ENCODE data around the gene OR4Q3. TPM values are rescaled to one million over a fixed set of nuclear protein-coding genes. Genes with fewer than 3 reads are reported as not detected.
"Not testable (repeated sequence)": the region's sequence is repeated elsewhere in the genome, so short reads cannot be mapped to it uniquely, and the experiment has no call there.

OR4Q3 gene
- polyA plus RNA-seq (ENCODE audit: insufficient read length in 10 of 10): not detected
- long read RNA-seq, donor 1: 0 reads
- long read RNA-seq, donor 2: 0 reads
- long read RNA-seq, donor 3: 0 reads
- long read RNA-seq, donor 4: 0 reads
- long read RNA-seq, donor 5: 0 reads
- long read RNA-seq, donor 6: 0 reads
- long read RNA-seq, donor 7: 0 reads
- long read RNA-seq, donor 8: 0 reads
- long read RNA-seq, donor 9: 0 reads

- DNase-seq: no peak
These were observed at the start of gene OR4Q3 for GRCh38 chr14:19743256-19743655. TSS of gene OR4Q3 (plus strand) at chr14:19743571.

GRCh38 chr14:19729359-19729758, 14.0 kb upstream of the OR4Q3 start:
- DNase-seq: no peak

GRCh38 chr14:19729763-19730162, 13.6 kb upstream of the OR4Q3 start:
- DNase-seq: no peak

GRCh38 chr14:19733893-19734292, 9.5 kb upstream of the OR4Q3 start:
- not testable (repeated sequence) for DNase-seq

GRCh38 chr14:19752316-19752715, 8.9 kb downstream of the OR4Q3 start:
- not testable (repeated sequence) for DNase-seq

- no peak for DNase-seq
These were observed 10.8 kb downstream of the OR4Q3 start for GRCh38 chr14:19754172-19754571.

- not testable (repeated sequence) for DNase-seq
These were observed 28.1 kb downstream of the OR4Q3 start for GRCh38 chr14:19771491-19771890.

- DNase-seq: no peak
These were observed 28.6 kb downstream of the OR4Q3 start for GRCh38 chr14:19771895-19772430.

- not testable (repeated sequence) for DNase-seq
These were observed 29.1 kb downstream of the OR4Q3 start for GRCh38 chr14:19772454-19772853.

- DNase-seq: not testable (repeated sequence)
These were observed 29.8 kb downstream of the OR4Q3 start, which contains the start of gene OR4M1 for GRCh38 chr14:19773204-19773603. TSS of gene OR4M1 (plus strand) at chr14:19773504. CDS start at chr14:19780323, 6,819 bp downstream.

- no peak for DNase-seq
These were observed 32.2 kb downstream of the OR4Q3 start for GRCh38 chr14:19775587-19775986.

GRCh38 chr14:19785848-19786247, 42.5 kb downstream of the OR4Q3 start:
- DNase-seq: not testable (repeated sequence)

GRCh38 chr14:19787318-19787717, 43.9 kb downstream of the OR4Q3 start:
- not testable (repeated sequence) for DNase-seq

- not testable (repeated sequence) for DNase-seq
These were observed 44.8 kb downstream of the OR4Q3 start for GRCh38 chr14:19788150-19788549.

GRCh38 chr14:19796520-19797108, 53.2 kb downstream of the OR4Q3 start:
- DNase-seq: not testable (repeated sequence)

Other genes with a start within 250 kb of the OR4Q3 start
- gene OR11H2, start 29.7 kb upstream of the OR4Q3 start, polyA plus RNA-seq (ENCODE audit: insufficient read length in 10 of 10): not detected
- not detected for gene OR4M1, start 29.9 kb downstream of the OR4Q3 start, polyA plus RNA-seq (ENCODE audit: insufficient read length in 10 of 10)
- not detected for gene OR4N2, start 60.2 kb downstream of the OR4Q3 start, polyA plus RNA-seq (ENCODE audit: insufficient read length in 10 of 10)
- not detected for gene OR4K2, start 131.6 kb downstream of the OR4Q3 start, polyA plus RNA-seq (ENCODE audit: insufficient read length in 10 of 10)
- not detected for gene OR4K5, start 177.0 kb downstream of the OR4Q3 start, polyA plus RNA-seq (ENCODE audit: insufficient read length in 10 of 10)
- not detected for gene OR4K1, start 187.3 kb downstream of the OR4Q3 start, polyA plus RNA-seq (ENCODE audit: insufficient read length in 10 of 10)
- gene OR4K15, start 232.0 kb downstream of the OR4Q3 start, polyA plus RNA-seq (ENCODE audit: insufficient read length in 10 of 10): not detected